MG63 (cell line): ENCODE data around the gene COG4. TPM values are rescaled to one million over a fixed set of nuclear protein-coding genes. Genes with fewer than 3 reads are reported as not detected.

Experiments
- DNase-seq: peaks from one replicate; pipeline ENCODE4 v3.0.0-alpha.2; 2020
- H3K27me3 ChIP-seq: fragments of 250-450 bp; sonication (Bioruptor Pico); 2 replicates; pipeline ENCODE4 v1.5.1; 2020; ENCODE audit warnings: mild to moderate bottlenecking, moderate library complexity
- H3K36me3 ChIP-seq: fragments of 250-450 bp; sonication (Bioruptor Pico); 2 replicates; pipeline ENCODE4 v1.5.1; 2020; ENCODE audit warnings: mild to moderate bottlenecking, moderate library complexity
- H3K4me3 ChIP-seq: fragments of 250-450 bp; sonication (Bioruptor Pico); 2 replicates; pipeline ENCODE4 v1.5.1; 2020; ENCODE audit warnings: mild to moderate bottlenecking, moderate library complexity
- H3K9me3 ChIP-seq: fragments of 250-450 bp; sonication (Bioruptor Pico); 2 replicates; pipeline ENCODE4 v1.5.1; 2020; ENCODE audit warnings: mild to moderate bottlenecking, moderate library complexity
- total RNA-seq: library from RNA; depleted of rRNA; stranded (reverse); fragments of >200 nt; shearing (Covaris generic); gene quantifications from 2 replicates; pipeline ENCODE4 v1.2.3, GENCODE V29; 2014; ENCODE audit warnings: low replicate concordance; rRNA removed

COG4 gene
- total RNA-seq, 1 experiment from 2014 or later = 61.4 TPM

GRCh38 chr16:70433458-70434103 is 89.8 kb downstream of the COG4 start:
- DNase-seq = peak; percentile 88
- H3K36me3 ChIP-seq = no peaks in the 10 kb centered on the region; the same call in 1 of the 2 replicates
- H3K27me3 ChIP-seq = no peaks in the 10 kb centered on the region
- H3K4me3 ChIP-seq = no peak overlapping the region
- no peaks in the 10 kb centered on the region for H3K9me3 ChIP-seq

- H3K9me3 ChIP-seq = no peaks in the 10 kb centered on the region
- H3K36me3 ChIP-seq = no peaks in the 10 kb centered on the region; the same call in 1 of the 2 replicates
- no peak for DNase-seq
- no peak overlapping the region for H3K4me3 ChIP-seq
- H3K27me3 ChIP-seq = no peaks in the 10 kb centered on the region
These were observed 90.5 kb downstream of the COG4 start for GRCh38 chr16:70432723-70433457.

DNA sequence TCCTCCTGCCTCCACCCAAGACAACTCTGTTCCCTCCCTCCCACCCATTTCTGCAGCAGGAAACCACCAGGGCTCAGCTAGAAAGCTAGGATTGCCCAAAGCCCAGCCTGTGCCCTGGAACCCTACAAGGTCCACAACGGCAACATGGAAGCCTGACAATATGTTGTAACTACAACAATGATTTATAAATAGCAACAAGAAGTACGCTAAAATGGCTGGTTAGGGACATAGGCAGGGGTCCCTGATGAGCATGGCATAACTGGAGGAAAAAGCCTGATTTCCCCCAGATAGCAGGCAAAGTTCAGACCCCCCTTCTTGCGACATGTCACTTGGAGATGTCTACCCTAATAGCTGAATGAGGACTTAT is 91.0 kb downstream of the COG4 start:
- H3K27me3 ChIP-seq = no peaks in the 10 kb centered on the region
- DNase-seq = no peak
- H3K9me3 ChIP-seq = no peaks in the 10 kb centered on the region
- no peaks in the 10 kb centered on the region; the same call in 1 of the 2 replicates for H3K36me3 ChIP-seq
- no peak overlapping the region for H3K4me3 ChIP-seq

DNA sequence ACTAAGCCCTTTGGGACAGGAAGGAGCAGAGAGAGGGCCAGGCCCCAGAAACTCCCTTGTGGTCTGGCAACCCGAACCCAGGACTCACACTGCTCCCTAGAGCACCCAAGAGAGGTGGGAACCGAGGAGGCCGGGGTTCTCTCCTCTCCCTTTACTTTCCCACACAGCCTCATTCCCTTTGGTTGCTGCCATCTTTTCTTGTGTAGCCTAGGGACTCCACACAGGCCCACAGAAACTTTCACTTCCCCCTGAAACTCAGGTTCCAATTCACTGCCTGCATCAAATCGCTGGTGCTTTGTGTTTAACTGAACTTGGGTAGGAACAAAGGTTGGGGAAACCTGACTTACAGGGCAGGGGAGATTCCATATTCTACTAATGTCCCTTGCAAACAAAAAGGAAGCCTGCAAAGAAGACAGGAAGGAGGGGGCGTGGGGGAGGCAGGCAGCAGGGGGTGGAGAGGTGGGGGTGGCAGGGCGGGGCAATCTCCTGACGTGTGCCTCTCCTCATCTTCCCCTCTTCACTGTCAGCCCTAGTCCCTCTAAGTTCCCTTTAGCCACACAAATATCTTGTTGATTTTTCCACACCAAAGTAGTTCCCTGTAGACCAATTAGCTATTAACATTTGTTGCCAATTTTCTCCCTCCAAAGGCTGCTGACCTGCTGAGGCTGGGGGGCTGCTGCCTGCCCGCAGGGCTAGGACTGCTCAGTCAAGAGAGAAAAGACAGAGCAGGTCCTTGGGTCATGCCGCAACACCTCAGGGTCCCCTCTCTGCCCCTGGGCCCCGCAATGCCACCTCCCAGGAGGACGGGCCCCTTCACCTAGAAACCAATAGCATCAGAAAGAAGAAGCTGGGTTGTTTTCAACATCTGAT is 92.5 kb downstream of the COG4 start:
- Histone ChIP-seq H3K9me3 (no peaks in the 10 kb centered on the region), H3K27me3 (no peaks in the 10 kb centered on the region), H3K36me3 (no peaks in the 10 kb centered on the region; the same call in 1 of the 2 replicates), H3K4me3 (no peak overlapping the region)
- DNase-seq = no peak

Other genes starting within 250 kb of the COG4 start
- gene AARS1, start 234.0 kb downstream of the COG4 start, total RNA-seq = 125 and 174 TPM in 2 replicates
- 7.9 and 27.3 TPM in 2 replicates for gene DDX19B, start 224.4 kb downstream of the COG4 start, total RNA-seq
- 31.1 and 62.2 TPM in 2 replicates for gene DDX19A, start 176.7 kb downstream of the COG4 start, total RNA-seq
- gene ST3GAL2, start 84.5 kb downstream of the COG4 start, total RNA-seq = 8.9 and 9.2 TPM in 2 replicates
- 1.0 and 6.3 TPM in 2 replicates for gene FCSK, start 69.0 kb downstream of the COG4 start, total RNA-seq
- 23.0 and 35.7 TPM in 2 replicates for gene SF3B3, start 262 bp upstream of the COG4 start, total RNA-seq
- 1.4 and 2.2 TPM in 2 replicates for gene IL34, start 123.0 kb upstream of the COG4 start, total RNA-seq
- gene MTSS2, start 162.5 kb upstream of the COG4 start, total RNA-seq = 13.6 and 52.0 TPM in 2 replicates